ENCODE measurements around the gene NTHL1.
"Not testable (repeated sequence)": the region's sequence is repeated elsewhere in the genome, so short reads cannot be mapped to it uniquely, and the experiment has no call there.

NTHL1 gene

DNA sequence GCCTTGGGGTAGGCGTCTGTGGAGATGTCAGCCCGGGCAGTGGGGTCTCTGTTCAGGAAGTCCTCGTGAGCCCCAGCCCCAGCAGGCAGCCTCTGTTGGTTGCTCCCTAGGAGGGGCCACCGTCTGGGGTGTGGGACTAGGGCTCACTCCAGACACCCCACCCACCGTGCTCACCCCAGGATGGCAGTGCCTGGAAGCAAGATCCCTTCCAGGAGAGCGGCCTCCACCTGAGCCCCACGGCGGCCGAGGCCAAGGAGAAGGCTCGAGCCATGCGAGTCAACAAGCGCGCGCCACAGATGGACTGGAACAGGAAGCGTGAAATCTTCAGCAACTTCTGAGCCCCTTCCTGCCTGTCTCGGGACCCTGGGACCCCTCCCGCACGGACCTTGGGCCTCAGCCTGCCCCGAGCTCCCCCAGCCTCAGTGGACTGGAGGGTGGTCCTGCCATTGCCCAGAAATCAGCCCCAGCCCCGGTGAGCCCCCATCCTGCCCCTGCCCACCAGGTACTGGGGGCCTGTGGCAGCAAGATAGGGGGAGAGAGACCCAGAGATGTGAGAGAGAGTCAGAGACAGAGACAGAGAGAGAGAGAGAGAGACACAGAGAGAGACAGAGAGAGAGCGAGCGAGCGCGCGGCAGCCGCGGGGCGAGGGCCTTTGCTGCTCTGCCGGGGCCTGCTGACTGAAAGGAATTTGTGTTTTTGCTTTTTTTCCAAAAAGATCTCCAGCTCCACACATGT lies 9.8 kb downstream of the NTHL1 start:
- no peak overlapping the region for H3K4me3 ChIP-seq (ENCODE audit: low read depth, low read length)
- DNase-seq (ENCODE audit: low read depth) = no peak
- TF ChIP-seq, protein P1, sequence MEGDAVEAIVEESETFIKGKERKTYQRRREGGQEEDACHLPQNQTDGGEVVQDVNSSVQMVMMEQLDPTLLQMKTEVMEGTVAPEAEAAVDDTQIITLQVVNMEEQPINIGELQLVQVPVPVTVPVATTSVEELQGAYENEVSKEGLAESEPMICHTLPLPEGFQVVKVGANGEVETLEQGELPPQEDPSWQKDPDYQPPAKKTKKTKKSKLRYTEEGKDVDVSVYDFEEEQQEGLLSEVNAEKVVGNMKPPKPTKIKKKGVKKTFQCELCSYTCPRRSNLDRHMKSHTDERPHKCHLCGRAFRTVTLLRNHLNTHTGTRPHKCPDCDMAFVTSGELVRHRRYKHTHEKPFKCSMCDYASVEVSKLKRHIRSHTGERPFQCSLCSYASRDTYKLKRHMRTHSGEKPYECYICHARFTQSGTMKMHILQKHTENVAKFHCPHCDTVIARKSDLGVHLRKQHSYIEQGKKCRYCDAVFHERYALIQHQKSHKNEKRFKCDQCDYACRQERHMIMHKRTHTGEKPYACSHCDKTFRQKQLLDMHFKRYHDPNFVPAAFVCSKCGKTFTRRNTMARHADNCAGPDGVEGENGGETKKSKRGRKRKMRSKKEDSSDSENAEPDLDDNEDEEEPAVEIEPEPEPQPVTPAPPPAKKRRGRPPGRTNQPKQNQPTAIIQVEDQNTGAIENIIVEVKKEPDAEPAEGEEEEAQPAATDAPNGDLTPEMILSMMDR (IDR thresholded peaks at IDR 0.05; ENCODE audit: insufficient read depth, low read depth, low read length, missing control alignments) = no peak

DNA sequence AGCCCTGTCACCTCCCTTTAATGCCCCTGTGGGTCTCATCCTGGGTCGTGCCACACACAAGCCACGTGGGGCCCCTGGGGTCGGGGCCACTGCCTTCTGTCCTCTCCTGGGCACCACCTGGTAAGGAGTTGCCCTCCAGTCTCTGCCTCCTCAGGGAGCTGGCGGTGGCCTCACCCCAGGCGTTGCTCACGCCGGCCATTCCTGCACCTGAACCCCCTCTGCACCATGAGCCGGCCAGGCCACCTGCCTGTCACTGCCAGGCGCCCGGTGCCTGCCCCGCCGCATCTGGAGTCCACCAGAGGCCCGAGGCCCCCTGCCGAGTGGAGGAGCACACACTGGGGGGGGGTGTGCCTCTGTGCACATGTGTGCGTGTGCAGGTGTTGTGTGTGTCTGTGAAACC lies 10.5 kb downstream of the NTHL1 start:
- DNase-seq (ENCODE audit: low read depth) = no peak
- no peak overlapping the region for H3K4me3 ChIP-seq (ENCODE audit: low read depth, low read length)
- TF ChIP-seq, protein P1 (IDR thresholded peaks at IDR 0.05; ENCODE audit: insufficient read depth, low read depth, low read length, missing control alignments) = no peak

DNA sequence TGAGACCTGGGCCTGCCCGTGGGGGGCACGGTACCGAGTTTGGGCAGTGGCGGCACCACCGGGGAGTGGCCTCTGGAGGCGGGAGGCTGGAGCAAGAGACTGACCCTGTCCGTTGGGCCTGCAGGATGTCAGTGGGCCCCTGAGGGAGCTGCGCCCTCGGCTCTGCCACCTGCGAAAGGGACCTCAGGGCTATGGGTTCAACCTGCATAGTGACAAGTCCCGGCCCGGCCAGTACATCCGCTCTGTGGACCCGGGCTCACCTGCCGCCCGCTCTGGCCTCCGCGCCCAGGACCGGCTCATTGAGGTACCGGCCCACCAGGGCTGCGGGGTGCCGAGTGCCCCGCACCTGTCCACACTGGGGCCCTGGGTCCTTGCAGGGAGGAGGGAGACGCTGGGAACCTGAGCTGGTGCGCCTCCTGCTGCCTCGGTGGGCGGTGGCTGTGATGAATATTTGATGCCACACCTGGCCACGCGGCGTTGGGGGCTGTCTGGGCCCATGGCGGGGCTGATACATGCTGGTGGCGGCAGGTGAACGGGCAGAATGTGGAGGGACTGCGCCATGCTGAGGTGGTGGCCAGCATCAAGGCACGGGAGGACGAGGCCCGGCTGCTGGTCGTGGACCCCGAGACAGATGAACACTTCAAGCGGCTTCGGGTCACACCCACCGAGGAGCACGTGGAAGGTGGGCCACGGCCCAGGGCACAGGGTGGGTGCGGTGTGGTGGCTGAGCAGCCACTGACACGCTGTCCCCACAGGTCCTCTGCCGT lies 11.3 kb downstream of the NTHL1 start:
- DNase-seq (ENCODE audit: low read depth) = no peak
- H3K4me3 ChIP-seq (ENCODE audit: low read depth, low read length) = no peak overlapping the region
- TF ChIP-seq, protein P1 (IDR thresholded peaks at IDR 0.05; ENCODE audit: insufficient read depth, low read depth, low read length, missing control alignments) = no peak

DNA sequence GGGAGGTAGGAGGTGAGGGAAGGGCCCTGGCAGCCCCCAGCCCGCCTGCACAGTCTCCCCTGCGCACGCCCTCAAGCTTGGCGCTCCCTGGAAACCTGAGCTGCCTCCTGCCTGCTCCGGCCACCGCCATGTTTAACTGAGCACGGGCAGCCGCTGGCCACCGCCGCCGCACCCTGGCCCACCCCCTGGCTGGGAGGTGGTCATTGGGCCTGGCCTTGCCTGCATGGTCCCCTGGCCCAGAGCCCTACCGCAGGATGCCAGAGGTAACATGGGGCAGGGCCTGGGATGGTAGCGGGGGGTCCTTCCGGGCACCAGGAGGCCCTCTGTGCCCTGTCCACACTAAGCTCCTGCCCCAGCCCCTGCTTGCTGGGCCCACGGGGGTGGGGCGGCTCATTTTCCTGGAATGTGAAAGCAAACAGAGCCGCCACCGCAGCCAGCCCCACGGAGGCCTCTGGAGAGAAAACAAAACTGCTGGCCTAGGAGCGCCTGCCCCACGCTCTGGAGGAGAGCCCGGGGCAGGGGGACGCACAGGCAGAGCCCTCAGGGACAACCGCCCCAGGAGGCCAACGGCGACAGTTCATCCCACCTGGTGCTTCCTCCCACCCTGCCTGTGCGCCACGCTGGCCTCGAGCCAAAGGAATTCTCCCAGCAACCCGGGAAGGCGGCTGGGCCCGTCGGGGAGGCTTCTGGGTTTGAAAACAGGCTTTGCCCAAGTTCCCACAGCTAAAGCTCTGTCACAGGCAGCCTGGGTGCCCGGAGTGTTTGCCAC lies 12.0 kb downstream of the NTHL1 start:
- DNase-seq (ENCODE audit: low read depth) = no peak
- H3K4me3 ChIP-seq (ENCODE audit: low read depth, low read length) = no peak overlapping the region
- TF ChIP-seq, protein P1 (IDR thresholded peaks at IDR 0.05; ENCODE audit: insufficient read depth, low read depth, low read length, missing control alignments) = no peak

DNA sequence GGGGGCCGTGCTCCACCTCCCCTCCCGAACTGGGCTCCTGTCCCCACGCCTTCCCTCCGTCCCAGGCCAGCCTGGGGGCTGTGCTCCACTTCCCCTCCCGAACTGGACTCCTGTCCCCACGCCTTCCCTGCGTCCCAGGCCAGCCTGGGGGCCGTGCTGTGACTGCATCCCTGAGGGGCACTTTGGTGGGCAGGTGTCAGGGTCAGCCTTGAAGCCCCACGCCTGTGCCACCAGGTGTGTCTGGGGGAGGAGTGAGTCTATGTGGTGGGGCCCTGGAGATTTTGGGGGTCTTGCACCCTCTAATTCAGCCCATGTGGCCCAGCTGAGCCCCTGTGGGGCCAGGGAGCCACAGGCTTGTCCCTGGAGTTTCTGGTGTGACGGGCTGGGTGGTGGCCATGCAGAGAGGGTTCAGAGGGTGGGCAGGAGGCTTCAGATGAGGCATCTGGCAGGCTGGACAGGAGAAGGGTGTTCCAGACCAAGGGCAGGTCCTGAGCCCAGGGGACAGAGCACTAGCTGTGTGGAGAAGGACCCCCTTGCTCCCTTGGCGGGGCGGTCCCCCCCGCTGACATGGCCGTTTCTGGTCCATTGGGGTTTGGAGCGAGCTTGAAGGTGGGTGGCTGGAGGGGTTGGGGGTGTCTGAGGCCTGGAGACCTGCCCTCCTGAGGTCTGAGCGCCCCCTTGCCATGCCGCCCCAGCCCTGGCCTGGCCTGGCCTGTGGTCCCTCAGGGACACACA lies 12.8 kb downstream of the NTHL1 start:
- no peak overlapping the region for H3K4me3 ChIP-seq (ENCODE audit: low read depth, low read length)
- TF ChIP-seq, protein P1 (IDR thresholded peaks at IDR 0.05; ENCODE audit: insufficient read depth, low read depth, low read length, missing control alignments) = no peak
- no peak for DNase-seq (ENCODE audit: low read depth)

DNA sequence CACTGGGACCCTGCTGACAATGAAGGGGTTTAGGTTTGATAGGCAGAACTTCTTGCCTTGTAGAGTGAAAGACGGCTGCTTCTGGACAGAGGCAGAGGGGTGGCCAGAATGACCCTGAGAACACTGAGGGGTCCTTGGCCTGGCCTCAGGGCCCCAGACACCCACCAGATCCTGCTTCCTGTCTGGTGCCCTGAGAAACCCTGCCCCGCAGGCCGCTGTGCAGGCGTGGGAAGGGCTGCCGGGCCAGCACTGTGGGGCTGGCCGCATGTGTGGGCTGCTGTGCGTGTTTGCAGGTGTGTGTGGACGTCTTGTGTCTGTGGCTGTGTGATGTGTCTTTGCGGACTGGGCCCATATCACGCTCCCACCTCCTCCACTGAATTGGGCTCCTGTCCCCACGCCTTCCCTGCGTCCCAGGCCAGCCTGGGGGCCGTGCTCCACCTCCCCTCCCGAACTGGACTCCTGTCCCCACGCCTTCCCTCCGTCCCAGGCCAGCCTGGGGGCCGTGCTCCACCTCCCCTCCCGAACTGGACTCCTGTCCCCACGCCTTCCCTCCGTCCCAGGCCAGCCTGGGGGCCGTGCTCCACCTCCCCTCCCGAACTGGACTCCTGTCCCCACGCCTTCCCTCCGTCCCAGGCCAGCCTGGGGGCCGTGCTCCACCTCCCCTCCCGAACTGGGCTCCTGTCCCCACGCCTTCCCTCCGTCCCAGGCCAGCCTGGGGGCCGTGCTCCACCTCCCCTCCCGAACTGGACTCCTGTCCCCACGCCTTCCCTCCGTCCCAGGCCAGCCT lies 13.5 kb downstream of the NTHL1 start:
- not testable (repeated sequence) for DNase-seq (ENCODE audit: low read depth); H3K4me3 ChIP-seq (ENCODE audit: low read depth, low read length)

All from GM12865 (cell line).